GM18517 (cell line): Measurements from ENCODE around the gene COBL.
"Not testable (repeated sequence)": the region's sequence is repeated elsewhere in the genome, so short reads cannot be mapped to it uniquely, and the experiment has no call there.

Experiments used
- ATAC-seq: cut with Tn5 transposase; IDR thresholded peaks from one replicate; pipeline ENCODE4 v1.9.1; 2021; ENCODE audit warnings: mild to moderate bottlenecking, moderate library complexity; ENCODE audit not compliant: unreplicated experiment

COBL gene

GRCh38 chr7:51219261-51219988 lies 97.2 kb downstream of the COBL start:
- ATAC-seq = no peak

- ATAC-seq = no peak
Observed at GRCh38 chr7:51217804-51218203, 98.8 kb downstream of the COBL start.

GRCh38 chr7:51214098-51214497 lies 102.5 kb downstream of the COBL start:
- no peak for ATAC-seq

GRCh38 chr7:51213618-51214017 lies 103.0 kb downstream of the COBL start:
- ATAC-seq = no peak

- no peak for ATAC-seq
Observed at GRCh38 chr7:51210766-51211165, 105.8 kb downstream of the COBL start.

GRCh38 chr7:51209426-51209825 lies 107.2 kb downstream of the COBL start:
- no peak for ATAC-seq

- not testable (repeated sequence) for ATAC-seq
Observed at GRCh38 chr7:51208125-51208524, 108.5 kb downstream of the COBL start.

- ATAC-seq = no peak
Observed at GRCh38 chr7:51198654-51199053, 118.0 kb downstream of the COBL start.

- ATAC-seq = no peak
Observed at GRCh38 chr7:51190969-51191368, 125.6 kb downstream of the COBL start.

- ATAC-seq = no peak
Observed at GRCh38 chr7:51189777-51190176, 126.8 kb downstream of the COBL start.

GRCh38 chr7:51188987-51189386 lies 127.6 kb downstream of the COBL start:
- ATAC-seq = no peak

GRCh38 chr7:51187941-51188340 lies 128.7 kb downstream of the COBL start:
- ATAC-seq = no peak

GRCh38 chr7:51186531-51186930 lies 130.1 kb downstream of the COBL start:
- no peak for ATAC-seq

GRCh38 chr7:51182636-51183166 lies 133.9 kb downstream of the COBL start:
- ATAC-seq = no peak

- no peak for ATAC-seq
Observed at GRCh38 chr7:51180092-51180491, 136.5 kb downstream of the COBL start.

- ATAC-seq = no peak
Observed at GRCh38 chr7:51175992-51176388, 140.6 kb downstream of the COBL start.

- ATAC-seq = no peak
Observed at GRCh38 chr7:51175316-51175991, 141.2 kb downstream of the COBL start.

- ATAC-seq = no peak
Observed at GRCh38 chr7:51165337-51165736, 151.3 kb downstream of the COBL start.

- ATAC-seq = peak; percentile 96
Observed at GRCh38 chr7:51162724-51163329, 153.8 kb downstream of the COBL start.

GRCh38 chr7:51161937-51162336 lies 154.7 kb downstream of the COBL start:
- no peak for ATAC-seq

- no peak for ATAC-seq
Observed at GRCh38 chr7:51160990-51161615, 155.5 kb downstream of the COBL start.
